GM23338 (cell line): ENCODE data around the gene TMEM245. TPM values are rescaled to one million over a fixed set of nuclear protein-coding genes. Genes with fewer than 3 reads are reported as not detected.

Experiments
- ATAC-seq: fragments of 200-7000 bp; cut with Tn5 transposase; 3 replicates; pipeline ENCODE4 v1.9.1; 2020
- DNase-seq: peaks from one replicate; pipeline ENCODE4 v3.0.0-alpha.2; 2015; ENCODE audit warnings: low spot score
- H2AFZ ChIP-seq: fragments of 200-600 bp; sonication (generic); 2 replicates; pipeline ENCODE4 v1.8.0; 2016; ENCODE audit warnings: antibody characterized with exemption, mild to moderate bottlenecking, moderate library complexity
- H3F3A ChIP-seq: fragments of 200-600 bp; sonication (generic); replicated peaks from 2 replicates; pipeline ENCODE4 v1.8.0; 2017; ENCODE audit warnings: antibody characterized with exemption, mixed run types, low read depth
- H3K27ac ChIP-seq: fragments of 200-600 bp; sonication (generic); 2 replicates; pipeline ENCODE4 v1.6.1; 2016; ENCODE audit warnings: low read depth
- H3K27me3 ChIP-seq: fragments of 200-600 bp; sonication (generic); 2 replicates; pipeline ENCODE4 v1.8.0; 2016; ENCODE audit warnings: mild to moderate bottlenecking, mixed run types, moderate library complexity; ENCODE audit not compliant: insufficient read depth
- H3K36me3 ChIP-seq: fragments of 200-600 bp; sonication (generic); 2 replicates; pipeline ENCODE4 v1.8.0; 2016; ENCODE audit warnings: mild to moderate bottlenecking; ENCODE audit not compliant: insufficient read depth
- H3K4me1 ChIP-seq: fragments of 200-600 bp; sonication (generic); 2 replicates; pipeline ENCODE4 v1.8.0; 2016; ENCODE audit warnings: mild to moderate bottlenecking, moderate library complexity; ENCODE audit not compliant: insufficient read depth
- H3K4me2 ChIP-seq: fragments of 200-600 bp; sonication (generic); 2 replicates; pipeline ENCODE4 v1.7.1; 2017; ENCODE audit warnings: mixed run types
- H3K4me3 ChIP-seq: fragments of 200-600 bp; sonication (generic); 2 replicates; pipeline ENCODE4 v1.6.1; 2016; ENCODE audit warnings: mixed run types
- H3K79me2 ChIP-seq: fragments of 200-600 bp; sonication (generic); replicated peaks from 2 replicates; pipeline ENCODE4 v1.8.0; 2017; ENCODE audit warnings: mild to moderate bottlenecking; ENCODE audit not compliant: insufficient read depth
- H3K9me2 ChIP-seq: fragments of 200-600 bp; sonication (generic); 2 replicates; pipeline ENCODE4 v1.8.0; 2017; ENCODE audit not compliant: insufficient read depth
- H4K20me1 ChIP-seq: fragments of 200-600 bp; sonication (generic); replicated peaks from 2 replicates; pipeline ENCODE4 v1.8.0; 2017; ENCODE audit warnings: mild to moderate bottlenecking; ENCODE audit not compliant: insufficient read depth
- H3K27ac Mint-ChIP-seq: 2 replicates; pipeline ENCODE4 v1.8.0; 2020; ENCODE audit warnings: inconsistent platforms, mild to moderate bottlenecking, moderate library complexity, mixed read lengths
- H3K27me3 Mint-ChIP-seq: 3 replicates; pipeline ENCODE4 v1.8.0; 2022; ENCODE audit warnings: low read depth, mild to moderate bottlenecking, moderate library complexity, mixed read lengths, inconsistent platforms; ENCODE audit not compliant: insufficient read depth, poor library complexity
- H3K36me3 Mint-ChIP-seq: 3 replicates; pipeline ENCODE4 v1.8.0; 2021; ENCODE audit warnings: low read depth, mild to moderate bottlenecking, inconsistent platforms, moderate library complexity, mixed read lengths
- H3K4me1 Mint-ChIP-seq: 3 replicates; pipeline ENCODE4 v1.8.0; 2020; ENCODE audit warnings: mild to moderate bottlenecking, inconsistent platforms, mixed read lengths
- H3K4me3 Mint-ChIP-seq: 3 replicates; pipeline ENCODE4 v1.8.0; 2021; ENCODE audit warnings: moderate library complexity, mild to moderate bottlenecking, inconsistent platforms, mixed read lengths
- H3K9me3 Mint-ChIP-seq: 3 replicates; pipeline ENCODE4 v1.8.0; 2020; ENCODE audit warnings: moderate library complexity, mild to moderate bottlenecking, inconsistent platforms, mixed read lengths
- CREB1 ChIP-seq: fragments of 250-450 bp; sonication (Bioruptor Pico); IDR thresholded peaks from 2 replicates; pipeline ENCODE4 v1.5.0; 2020; ENCODE audit warnings: low read depth, mild to moderate bottlenecking, moderate library complexity
- ETS1 ChIP-seq: IDR thresholded peaks from 2 replicates; pipeline ENCODE4 v1.6.1; 2016; ENCODE audit warnings: antibody characterized with exemption
- EZH2 ChIP-seq: fragments of 200-600 bp; sonication (generic); IDR thresholded peaks from one replicate; pipeline ENCODE4 v1.8.0; 2017; ENCODE audit warnings: antibody characterized with exemption, mild to moderate bottlenecking, low read depth; ENCODE audit not compliant: unreplicated experiment
- EZH2phosphoT487 ChIP-seq: fragments of 200-600 bp; sonication (generic); IDR thresholded peaks from one replicate; pipeline ENCODE4 v1.8.1; 2018; ENCODE audit warnings: antibody characterized with exemption; ENCODE audit not compliant: unreplicated experiment
- JUNB ChIP-seq: IDR thresholded peaks from one replicate; pipeline ENCODE4 v1.6.1; 2016; ENCODE audit warnings: antibody characterized with exemption; ENCODE audit not compliant: unreplicated experiment
- NANOG ChIP-seq: IDR thresholded peaks from 2 replicates; pipeline ENCODE4 v1.6.1; 2016; ENCODE audit warnings: antibody characterized with exemption, borderline replicate concordance
- POLR2AphosphoS5 ChIP-seq: IDR thresholded peaks from 2 replicates; pipeline ENCODE4 v1.6.1; 2016; ENCODE audit warnings: antibody characterized with exemption, low read depth
- REST ChIP-seq: IDR thresholded peaks from one replicate; pipeline ENCODE4 v1.6.1; 2018; ENCODE audit warnings: antibody characterized with exemption; ENCODE audit not compliant: unreplicated experiment
- STAT1 ChIP-seq: IDR thresholded peaks from one replicate; pipeline ENCODE4 v1.6.1; 2016; ENCODE audit warnings: antibody characterized with exemption; ENCODE audit not compliant: unreplicated experiment
- ZNF114 ChIP-seq: fragments of 250-450 bp; sonication (Bioruptor Pico); IDR thresholded peaks from 2 replicates; pipeline ENCODE4 v1.5.0; 2020; ENCODE audit warnings: mild to moderate bottlenecking, moderate library complexity
- ZNF331 ChIP-seq: fragments of 250-450 bp; sonication (Bioruptor Pico); IDR thresholded peaks from 2 replicates; pipeline ENCODE4 v1.5.0; 2020; ENCODE audit warnings: low read depth, mild to moderate bottlenecking, moderate library complexity
- polyA plus RNA-seq: library from polyadenylated mRNA; unstranded; fragments of >200 nt; fragmentation: Nextera tagmentation; extraction: Ambion mirVana; gene quantifications from 2 replicates; pipeline ENCODE4 v1.2.1, GENCODE V29; 2016
- total RNA-seq: library from RNA; depleted of rRNA; stranded (reverse); fragments of >200 nt; shearing (Covaris generic); gene quantifications from 2 replicates; pipeline ENCODE4 v1.2.3, GENCODE V29; 2014
- TF ChIP-seq, protein P1 (sequence below), 2 experiments: fragments of 200-600 bp in 1 of 2; sonication (generic) in 1 of 2; conservative IDR thresholded peaks; 2 replicates each; pipeline versions ENCODE4 v1.5.1 to v1.6.1; 2016 to 2017; ENCODE audit warnings: antibody characterized with exemption in 2 of 2, low read depth in 2 of 2, mild to moderate bottlenecking in 2 of 2, moderate library complexity in 1 of 2

TMEM245 gene
- total and polyA plus RNA-seq, 2 experiments from 2014 or later = 17.3 to 64.1 TPM

DNA sequence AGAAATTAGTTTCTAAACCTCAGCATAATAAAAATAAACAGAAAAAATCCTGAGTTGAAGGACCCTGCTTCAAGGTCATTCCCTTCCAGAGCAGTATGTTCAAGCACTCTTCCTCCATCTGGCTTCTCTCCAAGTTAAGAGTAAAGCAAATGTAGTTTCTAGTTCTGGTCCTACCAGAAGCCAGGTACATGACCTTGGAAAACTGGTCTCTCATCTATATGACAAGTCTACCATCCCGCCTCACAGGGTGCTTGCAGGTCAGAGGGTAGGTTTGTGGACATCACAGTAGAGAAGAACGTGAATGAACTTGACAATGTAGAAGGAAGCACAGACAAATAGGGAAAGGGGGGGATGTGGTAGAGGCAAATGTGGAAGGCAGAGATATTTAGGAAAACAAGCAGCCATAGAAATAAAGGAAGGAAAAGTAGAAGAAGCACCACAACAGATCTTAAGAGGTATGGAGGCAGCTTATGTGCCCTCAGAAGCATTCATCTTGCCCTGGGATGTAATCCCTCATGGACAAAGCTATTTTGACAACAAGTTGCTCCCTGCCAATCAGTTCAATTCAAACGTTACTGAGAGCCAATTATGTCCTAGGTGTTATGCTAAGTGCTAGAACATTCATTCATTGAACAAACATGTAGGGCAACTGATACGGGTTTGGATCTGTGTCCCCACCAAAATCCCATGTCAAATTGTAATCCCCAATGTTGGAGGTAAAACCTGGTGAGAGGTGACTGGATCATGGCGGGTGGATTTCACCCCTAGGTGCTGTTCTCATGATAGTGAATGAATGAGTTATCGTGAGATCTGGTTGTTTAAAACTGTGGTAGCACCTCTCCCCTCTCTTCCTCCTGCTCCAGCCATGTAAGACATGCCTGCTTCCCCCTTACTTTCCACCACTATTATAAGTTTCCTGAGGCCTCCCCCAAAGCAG is 82.7 kb downstream of the TMEM245 start:
- H3K4me1 Mint-ChIP-seq = no peaks in the 10 kb centered on the region
- Histone ChIP-seq H3F3A (no peaks in the 10 kb centered on the region), H4K20me1 (peaks cover 12% of the 10 kb centered on the region; the same call in 1 of the 2 replicates), H3K27me3 (no peaks in the 10 kb centered on the region), H3K27ac (no peak overlapping the region), H3K4me3 (no peak overlapping the region), H2AFZ (no peak overlapping the region), H3K79me2 (no peaks in the 10 kb centered on the region), H3K9me2 (no peaks in the 10 kb centered on the region), H3K36me3 (peaks cover 26% of the 10 kb centered on the region; the same call in 1 of the 2 replicates), H3K4me1 (no peaks in the 10 kb centered on the region), H3K4me2 (no peak overlapping the region)
- H3K27ac Mint-ChIP-seq = no peak overlapping the region
- no peaks in the 10 kb centered on the region for H3K9me3 Mint-ChIP-seq
- ATAC-seq (no peak), DNase-seq (no peak)
- no peak overlapping the region for H3K4me3 Mint-ChIP-seq
- peaks cover 45% of the 10 kb centered on the region for H3K36me3 Mint-ChIP-seq
- no peak for TF ChIP-seq ETS1
- TF ChIP-seq JUNB = no peak
- no peak for TF ChIP-seq ZNF331 (CRISPR knock-in tag)
- TF ChIP-seq CREB1 = no peak
- no peak for TF ChIP-seq ZNF114 (CRISPR knock-in tag)
- TF ChIP-seq POLR2AphosphoS5 = no peak
- no peaks in the 10 kb centered on the region for H3K27me3 Mint-ChIP-seq

- Mint-ChIP-seq H3K27me3 (no peaks in the 10 kb centered on the region), H3K27ac (no peak overlapping the region), H3K4me1 (no peaks in the 10 kb centered on the region), H3K9me3 (no peaks in the 10 kb centered on the region), H3K36me3 (peaks cover 46% of the 10 kb centered on the region), H3K4me3 (no peak overlapping the region)
- H3K79me2 ChIP-seq = no peaks in the 10 kb centered on the region
- H3K9me2 ChIP-seq = no peaks in the 10 kb centered on the region
- no peaks in the 10 kb centered on the region for H3K27me3 ChIP-seq
- H3K4me2 ChIP-seq = no peak overlapping the region
- H4K20me1 ChIP-seq = peaks cover 12% of the 10 kb centered on the region; the same call in 1 of the 2 replicates
- DNase-seq (no peak), ATAC-seq (no peak)
- H3K27ac ChIP-seq = no peak overlapping the region
- TF ChIP-seq STAT1 (no peak), ZNF331 (CRISPR knock-in tag) (no peak), NANOG (no peak), REST (no peak), JUNB (no peak), EZH2phosphoT487 (no peak), ZNF114 (CRISPR knock-in tag) (no peak), ETS1 (no peak), POLR2AphosphoS5 (no peak), EZH2 (no peak)
- TF ChIP-seq, protein P1, sequence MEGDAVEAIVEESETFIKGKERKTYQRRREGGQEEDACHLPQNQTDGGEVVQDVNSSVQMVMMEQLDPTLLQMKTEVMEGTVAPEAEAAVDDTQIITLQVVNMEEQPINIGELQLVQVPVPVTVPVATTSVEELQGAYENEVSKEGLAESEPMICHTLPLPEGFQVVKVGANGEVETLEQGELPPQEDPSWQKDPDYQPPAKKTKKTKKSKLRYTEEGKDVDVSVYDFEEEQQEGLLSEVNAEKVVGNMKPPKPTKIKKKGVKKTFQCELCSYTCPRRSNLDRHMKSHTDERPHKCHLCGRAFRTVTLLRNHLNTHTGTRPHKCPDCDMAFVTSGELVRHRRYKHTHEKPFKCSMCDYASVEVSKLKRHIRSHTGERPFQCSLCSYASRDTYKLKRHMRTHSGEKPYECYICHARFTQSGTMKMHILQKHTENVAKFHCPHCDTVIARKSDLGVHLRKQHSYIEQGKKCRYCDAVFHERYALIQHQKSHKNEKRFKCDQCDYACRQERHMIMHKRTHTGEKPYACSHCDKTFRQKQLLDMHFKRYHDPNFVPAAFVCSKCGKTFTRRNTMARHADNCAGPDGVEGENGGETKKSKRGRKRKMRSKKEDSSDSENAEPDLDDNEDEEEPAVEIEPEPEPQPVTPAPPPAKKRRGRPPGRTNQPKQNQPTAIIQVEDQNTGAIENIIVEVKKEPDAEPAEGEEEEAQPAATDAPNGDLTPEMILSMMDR (conservative IDR thresholded peaks at IDR 0.05; ENCODE audit: low read depth in 2 of 2) = no peak
- peaks cover 26% of the 10 kb centered on the region; the same call in 1 of the 2 replicates for H3K36me3 ChIP-seq
- H3K4me3 ChIP-seq = no peak overlapping the region
- no peak overlapping the region for H2AFZ ChIP-seq
- H3K4me1 ChIP-seq = no peaks in the 10 kb centered on the region
- no peaks in the 10 kb centered on the region for H3F3A ChIP-seq
Measured at GRCh38 chr9:109035684-109036423, 83.9 kb downstream of the TMEM245 start.
